ENCODE data around the gene TMEM121B.
A peak's percentile ranks its signal among the peaks of the same experiment; 100 is the strongest.

TMEM121B gene

GRCh38 chr22:17137861-17138425 lies 16.8 kb upstream of the TMEM121B start:
- DNase-seq, result no peak

- DNase-seq, result no peak
Observed at GRCh38 chr22:17137170-17137569, 16.0 kb upstream of the TMEM121B start.

GRCh38 chr22:17135153-17135760 lies 14.1 kb upstream of the TMEM121B start:
- no peak for DNase-seq

GRCh38 chr22:17133137-17133536 lies 12.0 kb upstream of the TMEM121B start:
- DNase-seq, result no peak

GRCh38 chr22:17132112-17132511 lies 11.0 kb upstream of the TMEM121B start:
- DNase-seq, result no peak

GRCh38 chr22:17131686-17132085 lies 10.5 kb upstream of the TMEM121B start:
- DNase-seq, result no peak

- DNase-seq, result peak in 1 of 3 donors; percentile 43
Observed at GRCh38 chr22:17130199-17130598, 9.0 kb upstream of the TMEM121B start.

GRCh38 chr22:17120711-17121232 lies 388 bp downstream of the TMEM121B start:
- DNase-seq, result peak in 2 of 3 donors; percentile 64 to 73

GRCh38 chr22:17120281-17120680 lies 879 bp downstream of the TMEM121B start:
- peak; percentile 41 to 76 (median 58) for DNase-seq

- DNase-seq, result peak; percentile 73 to 90 (median 80)
Observed at GRCh38 chr22:17119481-17120202, 1.5 kb downstream of the TMEM121B start.

GRCh38 chr22:17118342-17118741 lies 2.8 kb downstream of the TMEM121B start:
- no peak for DNase-seq

- peak; percentile 62 to 80 (median 66) for DNase-seq
Observed at GRCh38 chr22:17117890-17118289, 3.3 kb downstream of the TMEM121B start.

GRCh38 chr22:17117400-17117799 lies 3.8 kb downstream of the TMEM121B start:
- DNase-seq, result no peak

- DNase-seq, result peak in 2 of 3 donors; percentile 31 to 47
Observed at GRCh38 chr22:17116572-17117330, 4.4 kb downstream of the TMEM121B start.

- peak in 1 of 3 donors; percentile 26 for DNase-seq
Observed at GRCh38 chr22:17115945-17116565, 5.1 kb downstream of the TMEM121B start.

GRCh38 chr22:17115236-17115635 lies 5.9 kb downstream of the TMEM121B start:
- DNase-seq, result peak in 2 of 3 donors; percentile 36 to 46

- no peak for DNase-seq
Observed at GRCh38 chr22:17114898-17115235, 6.3 kb downstream of the TMEM121B start.

GRCh38 chr22:17114173-17114897 lies 6.8 kb downstream of the TMEM121B start:
- DNase-seq, result no peak

- DNase-seq, result no peak
Observed at GRCh38 chr22:17113600-17113999, 7.6 kb downstream of the TMEM121B start.

GRCh38 chr22:17112491-17113042 lies 8.6 kb downstream of the TMEM121B start:
- no peak for DNase-seq

- no peak for DNase-seq
Observed at GRCh38 chr22:17110791-17111550, 10.2 kb downstream of the TMEM121B start.
